DMS153 (cell line): ENCODE data around the gene LCE1D.

Experiments used
- DNase-seq: peaks from one replicate; lab custom pipeline; 2025; lab: John Stamatoyannopoulos, UW

LCE1D gene

GRCh38 chr1:152817309-152817708 lies 20.8 kb downstream of the LCE1D start:
- no peak for DNase-seq

GRCh38 chr1:152823294-152823693 lies 26.8 kb downstream of the LCE1D start:
- DNase-seq: no peak

GRCh38 chr1:152824964-152825363 lies 28.4 kb downstream of the LCE1D start:
- DNase-seq: no peak

GRCh38 chr1:152827173-152827572 lies 30.7 kb downstream of the LCE1D start, which contains the start of gene LCE1A:
Gene LCE1A, plus strand, starts transcription at chr1:152827473. Its CDS starts 0 bp downstream, at chr1:152827473.
- DNase-seq: no peak

GRCh38 chr1:152836870-152837269 lies 40.3 kb downstream of the LCE1D start:
- no peak for DNase-seq

GRCh38 chr1:152842556-152842955 lies 46.0 kb downstream of the LCE1D start, which contains the start of gene LCE6A:
Gene LCE6A, plus strand, starts transcription at chr1:152842856. Its CDS starts 665 bp downstream, at chr1:152843521.
- DNase-seq: no peak
